GM19455 (cell line): ENCODE results near the gene PLA2G4F.

Experiments
- ATAC-seq: cut with Tn5 transposase; IDR thresholded peaks from one replicate; pipeline ENCODE4 v1.9.1; 2021; ENCODE audit not compliant: unreplicated experiment

Gene PLA2G4F

DNA sequence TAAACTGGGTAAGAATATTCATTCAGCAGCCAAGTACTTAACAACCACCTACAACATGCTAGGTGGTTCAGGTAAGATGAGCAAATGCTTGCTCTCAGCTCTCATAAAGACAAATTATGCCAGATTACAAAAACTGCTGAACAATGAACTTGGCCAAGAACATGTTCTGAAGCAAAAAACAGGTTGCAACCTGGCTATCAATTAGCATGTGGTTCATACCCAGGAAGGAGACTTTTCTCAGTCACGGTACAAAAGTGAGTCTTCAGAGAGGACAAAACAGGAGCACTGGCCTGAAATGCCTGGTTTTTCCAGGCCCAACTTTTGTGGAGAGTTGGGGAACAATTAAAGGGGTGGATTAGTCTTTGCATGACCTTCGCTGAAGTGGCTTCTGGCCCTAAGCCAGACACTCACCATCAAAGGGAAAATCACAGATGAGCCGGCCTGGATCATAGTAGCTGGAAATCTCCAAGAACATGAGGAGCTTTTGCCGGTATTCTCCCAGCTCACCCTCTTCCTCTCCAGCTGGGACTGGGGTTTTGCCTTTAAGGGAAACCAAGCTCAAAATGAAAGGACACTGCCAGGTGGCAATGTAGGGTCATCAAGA lies 7.6 kb upstream of the PLA2G4F start:
- ATAC-seq: no peak

DNA sequence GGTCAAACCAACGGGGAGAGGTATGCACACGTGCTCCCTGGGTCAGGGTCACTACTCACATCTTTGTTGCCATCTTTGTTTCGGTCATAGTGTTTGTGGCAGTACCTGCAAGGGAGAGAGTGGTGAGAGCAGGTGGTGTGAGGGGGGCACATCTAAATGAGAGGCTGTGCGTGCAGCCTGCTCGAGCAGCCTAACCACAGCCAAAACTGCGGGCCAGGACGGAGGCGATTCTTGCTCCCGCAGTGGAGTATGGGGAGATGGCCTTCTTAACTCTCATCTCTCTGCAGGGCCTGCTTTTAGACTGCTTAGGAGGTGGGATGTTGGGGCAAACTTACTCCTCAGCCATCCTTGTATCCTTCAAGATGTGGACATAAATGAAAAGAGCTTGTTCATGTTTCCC lies 6.9 kb upstream of the PLA2G4F start:
- no peak for ATAC-seq

DNA sequence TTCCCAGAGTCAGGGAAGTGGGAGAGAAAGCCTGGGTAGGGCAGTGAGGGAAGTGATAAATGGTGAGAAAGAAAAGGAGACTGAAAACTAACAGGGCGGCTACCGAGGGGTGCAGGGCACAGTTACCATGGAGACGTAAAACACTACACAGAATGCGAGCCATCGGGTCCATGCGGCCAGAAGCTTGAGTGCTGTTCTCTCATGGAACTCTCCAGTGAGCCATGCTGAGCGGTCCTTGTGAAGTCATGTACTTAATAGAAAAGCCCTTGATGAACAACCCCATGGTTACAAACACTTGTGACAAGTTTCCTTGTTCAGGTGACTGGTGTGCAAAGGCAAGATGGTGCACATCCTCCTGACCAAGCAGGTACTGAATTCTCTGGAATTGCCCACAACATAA lies 3.7 kb upstream of the PLA2G4F start:
- no peak for ATAC-seq

DNA sequence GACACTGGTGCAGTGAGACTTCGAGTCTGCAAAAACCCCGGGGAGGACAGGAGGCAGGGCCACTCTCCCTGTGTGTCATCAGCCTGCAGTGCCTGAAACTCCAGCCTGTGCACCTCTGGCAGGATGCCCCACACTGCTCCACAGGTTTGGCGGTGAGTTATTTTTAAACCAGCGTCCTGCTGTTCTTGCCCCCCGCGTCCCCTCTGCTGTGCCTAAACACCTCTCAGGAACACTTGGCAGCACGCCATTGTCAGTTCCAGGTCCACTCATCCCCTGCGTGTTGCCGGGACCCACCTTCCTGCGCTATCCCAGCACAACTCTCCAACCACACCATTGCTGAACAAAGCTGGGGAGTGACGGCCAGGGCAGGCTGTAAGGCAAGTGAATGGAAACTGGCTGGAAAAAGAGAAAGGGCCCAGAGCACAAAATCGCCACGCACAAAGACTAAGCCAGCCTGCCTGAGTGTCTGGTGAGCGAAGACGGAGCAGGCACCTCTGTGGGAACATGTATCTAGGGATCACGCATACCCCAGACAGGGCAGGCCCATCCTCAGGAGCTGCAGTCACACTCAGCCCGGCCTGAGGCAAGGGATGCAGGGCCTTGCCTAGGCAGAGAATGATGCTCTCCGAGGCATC lies 3.1 kb upstream of the PLA2G4F start:
- no peak for ATAC-seq

DNA sequence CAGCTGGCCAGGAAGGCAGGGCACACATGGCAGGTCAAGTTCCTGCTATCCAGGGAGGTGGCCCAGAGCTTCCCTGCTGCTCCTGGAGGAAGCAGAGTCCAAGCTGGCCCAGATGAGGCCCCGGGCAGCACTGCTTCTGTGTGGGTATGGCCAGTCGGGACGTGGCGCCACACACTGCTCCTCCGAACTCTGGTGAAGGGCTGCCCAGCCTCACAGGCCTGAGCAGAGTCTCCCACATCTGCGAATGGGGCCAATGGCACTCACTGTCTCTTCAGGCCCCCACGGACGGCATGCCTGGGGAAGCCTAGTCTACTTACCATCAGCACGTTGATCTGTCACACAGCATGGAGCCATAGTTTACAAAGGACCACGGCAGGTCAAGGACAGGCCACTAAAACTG lies 2.5 kb upstream of the PLA2G4F start:
- no peak for ATAC-seq

DNA sequence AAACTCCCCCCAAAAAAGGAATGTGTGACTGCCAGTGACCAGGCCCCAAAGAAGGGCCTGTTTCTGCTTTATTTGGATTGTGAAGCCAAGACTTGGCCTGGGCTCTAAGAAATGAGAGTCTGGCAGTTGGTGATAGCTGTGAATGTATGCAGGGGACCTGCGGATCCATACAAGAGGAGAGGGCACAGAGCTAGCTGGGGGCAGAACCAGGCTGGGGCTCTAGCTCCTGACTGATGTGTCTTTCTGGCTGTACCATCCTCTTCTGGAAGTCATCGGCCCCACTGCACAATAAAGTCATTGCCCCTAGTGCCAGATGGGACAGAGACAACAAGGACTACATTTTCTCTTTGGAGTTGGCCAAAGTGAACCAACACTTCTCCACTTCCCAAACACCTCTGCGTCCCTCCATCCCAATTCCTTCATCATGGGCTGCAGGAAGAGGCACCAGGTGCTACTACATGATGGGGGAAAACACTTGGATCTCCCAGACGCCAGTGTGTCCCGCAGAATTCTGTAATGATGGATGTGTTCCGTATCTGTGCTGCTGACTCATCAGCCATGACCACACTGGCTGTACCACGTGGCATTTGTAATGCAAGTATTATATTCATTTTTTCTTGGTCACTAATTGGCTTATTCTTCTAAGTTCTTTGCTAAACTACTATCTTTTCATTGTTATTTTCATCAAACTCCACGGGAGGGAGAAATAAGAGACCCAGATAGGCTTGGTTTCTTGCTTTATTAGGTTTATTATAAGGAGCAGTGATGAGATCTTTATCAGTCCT lies 1.7 kb upstream of the PLA2G4F start:
- no peak for ATAC-seq

DNA sequence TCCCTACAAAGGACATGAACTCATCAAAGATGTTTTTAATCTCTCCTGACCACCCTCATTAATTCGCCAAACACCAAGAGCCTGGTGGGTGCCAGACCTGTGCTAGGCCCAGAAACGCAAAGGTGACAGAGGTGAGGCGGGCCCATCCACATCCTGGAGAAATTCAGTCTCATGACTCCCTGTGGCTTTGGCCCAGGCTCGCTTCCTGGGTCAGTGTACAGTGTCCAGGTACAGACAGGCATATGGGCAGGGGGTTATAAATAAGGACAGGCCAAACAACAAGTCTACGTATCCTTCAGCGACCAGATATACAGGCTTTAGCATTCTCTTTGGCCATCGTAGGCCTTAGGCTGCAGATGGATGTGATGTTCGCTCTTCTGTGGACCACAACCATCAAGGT lies 945 bp upstream of the PLA2G4F start:
- ATAC-seq: no peak

DNA sequence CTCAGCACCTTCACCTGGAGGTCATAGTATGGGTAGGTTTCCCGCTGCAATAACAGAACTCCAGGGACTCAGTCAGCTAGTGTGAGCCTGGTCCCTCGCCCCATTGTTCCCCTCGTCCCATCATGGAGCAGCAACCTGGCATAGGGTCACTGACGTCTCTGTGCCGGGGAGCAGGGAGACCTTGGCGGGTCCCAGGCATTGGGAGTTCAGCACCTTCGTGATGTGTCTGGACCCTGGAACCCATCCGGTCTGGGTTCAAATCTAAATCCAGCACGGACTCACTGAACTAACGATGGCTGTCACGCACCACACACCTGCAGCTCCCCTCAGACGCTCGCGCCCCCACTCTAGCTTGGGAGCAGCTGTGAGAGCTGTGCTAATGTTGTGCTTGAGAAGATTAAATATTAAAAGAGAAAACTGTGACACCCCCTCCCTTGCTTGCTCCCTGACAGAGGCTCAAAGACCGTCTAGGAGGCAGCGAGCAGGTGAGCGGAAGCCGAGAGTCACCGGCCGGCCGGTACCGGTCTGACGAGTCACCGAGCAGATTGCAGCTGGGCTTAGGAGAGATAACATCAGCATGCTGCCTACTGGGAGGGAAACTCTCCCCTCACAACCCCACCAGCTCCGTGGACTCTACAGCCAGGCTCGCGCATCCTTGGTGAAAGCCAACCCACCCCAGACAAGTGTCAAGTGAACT lies 742 bp downstream of the PLA2G4F start:
- ATAC-seq: no peak

DNA sequence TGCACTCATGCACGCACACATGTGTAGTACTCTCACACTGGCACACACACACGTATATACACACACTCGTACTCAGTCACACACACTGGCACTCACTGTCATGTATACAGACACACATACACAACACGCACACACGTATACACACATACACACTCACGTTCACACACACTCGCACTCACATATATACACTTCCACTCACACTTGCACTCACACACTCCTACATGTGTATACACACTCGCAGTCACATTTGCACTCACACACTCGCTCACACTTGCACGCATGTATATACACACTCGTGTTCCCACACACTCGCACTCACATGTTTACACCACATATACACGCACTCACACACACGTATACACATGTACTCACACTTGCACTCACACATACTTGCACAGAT lies 1.5 kb downstream of the PLA2G4F start:
- ATAC-seq: no peak

DNA sequence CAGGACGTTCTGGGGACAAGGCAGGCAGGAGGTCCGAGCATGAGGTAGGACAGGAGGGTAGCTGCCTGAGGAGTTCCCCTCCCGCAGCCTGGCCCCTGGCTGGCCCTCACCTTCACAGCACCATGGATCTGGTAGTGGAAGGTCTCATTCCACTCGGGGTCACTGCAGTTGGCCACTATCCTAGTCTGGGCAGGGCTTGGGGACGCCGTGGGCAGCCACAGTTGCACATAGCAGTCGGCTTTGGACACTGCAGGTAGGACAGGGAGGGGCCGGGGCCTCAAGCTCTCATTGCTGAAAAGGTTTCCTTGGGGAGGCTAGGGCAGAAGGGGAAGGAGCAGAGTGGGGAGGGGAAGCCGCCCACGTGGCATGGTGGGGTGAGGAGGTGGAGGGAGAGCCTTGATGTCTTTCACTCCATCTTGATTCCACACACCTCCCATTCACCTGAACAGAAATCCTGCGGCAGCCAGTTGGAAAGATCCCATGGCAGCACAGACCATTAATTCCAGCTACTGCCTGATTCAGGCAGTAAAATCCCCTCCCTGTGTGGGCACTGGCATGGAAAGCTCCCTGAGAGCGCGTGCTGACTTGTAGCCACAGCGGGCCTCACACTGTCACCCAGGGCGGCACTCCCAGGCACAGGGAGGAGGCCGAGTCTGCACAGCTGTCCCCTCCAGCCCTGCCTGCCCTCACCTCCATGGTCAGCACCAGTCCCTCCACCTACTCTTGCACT lies 2.1 kb downstream of the PLA2G4F start:
- no peak for ATAC-seq

DNA sequence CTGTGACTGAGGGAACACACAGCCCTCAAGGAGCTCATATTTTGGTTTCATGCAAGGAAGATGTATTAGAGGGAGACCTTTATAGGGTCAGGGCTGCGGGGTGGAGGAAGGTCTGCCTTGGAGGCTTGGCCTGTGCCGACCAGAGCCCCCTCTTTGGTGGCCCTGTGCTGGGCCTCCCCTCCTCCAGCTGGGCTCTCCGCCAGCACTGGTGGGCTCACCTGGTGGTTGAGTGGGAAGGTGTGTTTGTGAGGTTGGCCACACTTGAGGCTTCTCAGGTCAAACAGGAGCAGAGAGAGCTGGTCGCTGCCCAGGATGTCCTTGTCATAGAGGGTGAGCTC lies 2.6 kb downstream of the PLA2G4F start:
- no peak for ATAC-seq

DNA sequence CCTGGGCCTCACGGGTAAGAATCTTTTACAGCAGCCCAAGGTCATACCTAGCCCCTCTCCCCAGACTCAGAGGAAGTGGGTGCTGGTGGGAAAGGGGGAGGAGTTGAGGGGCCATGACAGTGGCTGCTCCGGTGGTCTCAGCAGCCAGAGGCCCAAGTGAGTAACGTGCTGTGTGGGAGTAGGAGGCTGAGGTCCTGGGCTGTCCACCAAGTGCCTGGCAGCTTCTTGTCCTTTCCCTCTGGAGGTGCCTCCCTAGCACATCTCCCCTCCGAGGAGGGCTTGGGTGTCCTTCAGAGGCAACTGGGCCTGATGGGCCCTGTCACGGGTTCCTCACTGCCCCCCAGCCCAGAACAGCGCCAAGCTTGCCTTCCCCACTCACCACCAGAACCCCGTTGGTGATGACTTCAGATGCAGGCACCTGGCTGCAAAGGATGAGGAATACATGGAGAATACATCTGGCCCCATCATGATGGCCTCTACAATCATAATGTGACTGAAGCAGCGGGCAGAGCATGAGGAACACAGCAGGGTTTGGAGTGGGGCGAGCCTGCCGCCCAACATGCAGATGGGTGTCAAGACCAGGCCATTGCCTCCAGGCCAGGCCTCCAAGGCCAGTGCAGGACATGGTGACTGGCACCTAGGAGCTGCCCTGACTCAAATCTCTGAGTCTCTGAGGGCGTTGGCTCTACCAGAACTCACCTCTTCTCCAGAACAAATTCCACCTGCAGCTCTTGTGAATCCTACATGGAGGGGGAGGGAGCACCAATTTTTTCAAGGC lies 3.3 kb downstream of the PLA2G4F start:
- ATAC-seq: no peak

DNA sequence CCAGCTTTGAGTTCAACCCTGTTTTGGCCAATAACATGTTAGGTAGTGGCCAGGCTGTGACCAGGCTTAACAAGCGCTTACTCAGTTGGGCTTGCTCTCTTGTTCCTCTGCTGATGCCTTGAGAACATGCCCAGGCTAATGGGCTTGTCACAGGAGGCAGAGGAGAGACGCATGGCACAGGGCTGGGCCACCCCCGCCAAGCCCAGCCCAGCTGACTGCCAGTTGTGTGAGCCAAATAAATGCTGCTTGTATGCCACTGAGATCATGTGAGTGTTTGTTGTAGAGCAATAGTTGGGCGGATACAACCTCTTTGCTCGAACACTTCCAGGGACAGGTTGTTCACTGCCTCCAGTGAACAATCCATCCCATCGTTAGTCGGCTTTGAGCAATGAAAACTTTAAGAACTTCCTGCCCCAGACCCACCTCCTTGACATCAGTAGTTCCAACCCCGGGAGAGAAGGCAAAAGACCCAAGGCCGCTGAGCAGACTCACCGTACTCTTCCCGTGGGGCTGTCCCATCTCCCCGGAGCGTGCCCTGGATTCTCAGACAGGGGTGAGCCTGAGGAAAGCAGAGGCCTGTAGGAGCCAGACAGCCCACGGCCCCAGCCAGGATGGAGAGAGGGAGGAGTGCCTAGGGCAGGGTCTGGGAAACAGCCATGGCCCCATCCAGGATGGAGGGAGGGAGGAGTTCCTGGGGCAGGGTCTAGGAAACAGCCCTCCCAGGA lies 4.1 kb downstream of the PLA2G4F start:
- ATAC-seq: no peak

DNA sequence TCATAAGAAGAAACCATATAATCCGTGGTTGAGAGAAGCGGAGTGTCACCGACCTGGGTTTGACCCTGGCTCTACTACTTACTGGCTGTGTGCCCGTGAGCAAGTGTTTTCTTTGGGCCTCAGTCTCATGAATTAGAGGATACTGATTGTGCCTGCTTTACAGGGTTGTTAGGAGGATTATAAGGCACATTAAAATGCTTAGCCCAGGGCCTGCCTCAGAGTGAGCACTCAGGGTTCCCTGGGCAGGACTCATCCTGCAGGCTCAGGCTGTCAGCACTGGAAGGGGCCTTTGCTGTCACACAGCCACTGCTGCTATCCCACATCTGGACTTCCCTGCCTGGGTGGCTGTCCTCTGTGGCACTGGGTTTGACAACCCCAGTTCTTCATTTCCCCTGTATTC lies 4.7 kb downstream of the PLA2G4F start:
- no peak for ATAC-seq

DNA sequence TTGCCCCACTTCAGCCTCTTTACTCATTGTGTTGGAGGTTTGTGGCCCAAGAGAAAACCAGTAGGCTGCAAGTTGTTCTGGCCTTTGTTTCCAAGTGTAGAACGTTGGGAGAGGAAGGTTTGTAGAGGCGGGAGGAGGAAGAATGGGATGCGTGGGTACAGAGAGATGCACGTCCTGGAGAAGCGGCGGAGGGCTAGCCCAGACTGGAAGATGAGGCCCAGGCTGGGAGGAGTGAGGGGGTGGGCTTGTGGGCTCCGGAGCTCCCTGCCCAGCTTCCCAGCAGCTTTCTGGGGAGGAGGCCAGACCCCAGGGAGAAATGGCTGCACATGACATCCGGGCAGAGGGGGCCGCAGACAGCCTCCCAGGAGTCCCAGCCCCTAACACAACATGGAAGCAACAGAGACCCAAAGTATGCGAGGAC lies 5.3 kb downstream of the PLA2G4F start:
- no peak for ATAC-seq

DNA sequence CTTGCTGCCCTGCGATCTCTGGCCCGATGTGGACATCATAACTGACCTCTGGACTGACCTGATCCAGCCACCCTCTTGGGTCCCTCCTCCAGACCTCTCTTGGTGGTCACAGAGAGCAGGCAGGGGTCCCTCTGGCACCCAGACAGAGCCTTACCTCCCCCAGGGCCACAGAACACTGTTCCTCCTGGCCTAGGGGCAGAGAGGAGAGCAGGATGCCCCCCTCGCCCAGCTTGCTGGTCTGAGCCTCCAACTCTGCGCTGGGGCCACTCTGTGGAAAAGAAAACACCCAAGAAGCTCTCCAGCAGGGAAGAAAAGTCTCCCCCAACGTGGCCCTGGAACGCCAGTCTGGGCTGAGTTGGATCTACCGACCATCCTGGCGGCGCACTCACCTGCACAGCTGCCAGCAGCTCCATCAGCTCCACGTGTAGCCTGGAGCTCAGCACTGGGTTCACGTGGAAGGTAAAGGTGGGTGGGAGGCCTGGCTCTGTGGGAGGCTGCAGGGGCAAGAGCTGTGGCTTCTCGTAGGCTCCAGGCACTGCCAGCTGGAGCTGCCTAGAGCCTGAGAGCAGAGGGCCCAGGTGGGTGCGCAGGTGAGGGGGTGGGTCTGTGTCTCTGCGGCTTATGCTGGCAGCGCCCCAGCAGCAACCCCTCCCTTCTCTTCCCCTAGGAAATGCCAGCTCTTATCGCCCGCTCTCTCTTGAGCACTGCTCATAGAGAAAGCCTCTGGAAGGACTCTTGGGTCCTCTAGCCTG lies 6.0 kb downstream of the PLA2G4F start:
- no peak for ATAC-seq

DNA sequence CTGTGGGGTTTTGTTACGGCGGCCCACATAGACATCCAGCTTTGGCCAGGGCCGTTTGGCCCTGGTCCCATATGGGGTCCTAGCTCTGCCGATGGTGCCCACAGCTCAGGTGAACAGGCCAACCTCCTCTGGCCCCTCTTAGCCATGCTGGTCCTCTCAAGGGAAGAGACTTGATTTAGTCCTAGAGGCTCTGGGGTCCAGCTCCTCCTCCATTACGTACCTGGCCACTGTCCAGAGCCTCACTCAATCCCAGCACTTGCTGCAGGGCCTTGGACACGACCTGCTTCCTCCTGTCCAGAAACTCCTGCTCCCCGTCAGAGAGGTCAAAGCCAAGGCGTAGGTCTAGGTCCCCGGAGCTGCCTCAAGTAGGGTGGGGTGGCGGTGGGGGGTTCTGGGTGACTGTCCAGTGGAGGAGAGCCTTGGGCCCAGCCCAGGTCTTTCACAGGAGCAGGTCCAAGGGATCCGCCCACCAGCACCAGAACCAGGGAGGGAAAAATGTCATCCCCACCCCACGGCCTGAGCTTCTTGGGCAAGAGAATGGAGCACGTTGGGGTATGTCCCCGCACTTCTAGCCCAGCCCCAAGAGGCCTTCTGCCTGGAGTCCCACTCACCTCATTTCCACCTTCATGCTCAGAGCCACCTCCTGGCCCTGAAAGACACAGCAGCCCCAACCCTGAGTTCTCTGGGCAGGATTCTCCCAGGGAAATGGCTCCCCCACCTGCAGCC lies 6.8 kb downstream of the PLA2G4F start:
- no peak for ATAC-seq

DNA sequence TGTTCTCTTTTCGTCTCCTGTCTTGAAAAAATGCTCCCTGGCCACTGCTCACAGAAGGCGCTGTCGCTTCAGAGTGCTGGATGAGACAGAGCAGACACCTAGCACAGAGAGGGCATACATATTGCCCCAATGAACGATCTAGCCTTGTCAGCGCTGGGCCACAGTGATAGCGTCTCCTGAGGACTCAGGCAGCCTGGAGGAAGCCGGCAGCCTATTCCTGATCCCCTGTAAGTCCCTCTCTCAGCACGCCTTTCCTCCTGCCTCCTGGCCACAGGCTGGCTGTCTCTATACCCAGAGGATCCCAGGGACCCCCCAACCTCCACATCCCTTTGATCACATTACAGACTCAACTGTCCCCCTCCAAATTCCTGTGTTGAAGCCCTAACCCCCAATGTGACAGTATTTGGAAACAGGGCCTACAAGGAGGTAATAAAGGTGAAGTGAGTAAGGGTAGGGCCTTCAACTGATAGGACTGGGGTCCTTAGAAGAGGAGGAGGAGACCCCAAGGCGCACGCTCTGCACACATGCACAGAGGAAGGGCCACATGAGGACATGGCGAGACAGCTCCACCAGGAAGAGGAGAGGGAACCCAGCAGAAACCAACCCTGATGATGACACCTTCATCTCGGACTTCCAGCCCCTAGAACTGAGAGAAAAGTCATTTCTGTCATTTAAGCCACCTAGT lies 7.5 kb downstream of the PLA2G4F start:
- no peak for ATAC-seq
